Upper lobe of right lung (tissue), 1 donor: ENCODE data around the gene CEP83. TPM values are rescaled to one million over a fixed set of nuclear protein-coding genes. Genes with fewer than 3 reads are reported as not detected.

Experiments used
- ATAC-seq: fragments of 200-7000 bp; cut with Tn5 transposase; one replicate; pipeline ENCODE4 v1.9.1; 2020; ENCODE audit warnings: mild to moderate bottlenecking, moderate library complexity
- DNase-seq: peaks from one replicate; pipeline ENCODE4 v3.0.0-alpha.2; 2020
- H3K27ac ChIP-seq: fragments of 200-600 bp; one replicate; pipeline ENCODE4 v1.8.0; 2022
- H3K27me3 ChIP-seq: fragments of 200-600 bp; one replicate; pipeline ENCODE4 v1.8.0; 2022; ENCODE audit warnings: mild to moderate bottlenecking
- H3K36me3 ChIP-seq: fragments of 200-600 bp; one replicate; pipeline ENCODE4 v1.8.0; 2022
- H3K4me1 ChIP-seq: fragments of 200-600 bp; one replicate; pipeline ENCODE4 v1.8.0; 2022
- H3K4me3 ChIP-seq: fragments of 200-600 bp; one replicate; pipeline ENCODE4 v1.8.0; 2022; ENCODE audit warnings: mild to moderate bottlenecking
- H3K9me3 ChIP-seq: fragments of 200-600 bp; one replicate; pipeline ENCODE4 v1.8.0; 2022
- CTCF ChIP-seq: fragments of 200-600 bp; IDR thresholded peaks from one replicate; pipeline ENCODE4 v1.8.0; 2022; ENCODE audit warnings: antibody characterized with exemption
- intact Hi-C: fragments of 100-400 bp; cut with DNase I; formaldehyde crosslinking; loops from one replicate; pipeline ENCODE4 v1.11.0; 2022
- total RNA-seq: library from RNA; stranded (reverse); fragmentation: NEBNext Ultra II Directional; extraction: Animal tissue kit (Norgen Biotek cat#: 25700); gene quantifications from one replicate; pipeline ENCODE4 v1.2.1, GENCODE V29; 2021
- donor health status: DM: no; HTN: yes; CAD: no; lungs with severe emphysema.

The CEP83 gene
- total RNA-seq, 1 donor from 2014 or later: 11.0 TPM

- intact Hi-C loops: no loop called here
- H3K36me3 ChIP-seq: no peaks in the 10 kb centered on the region
- H3K4me3 ChIP-seq: no peak overlapping the region
- no peaks in the 10 kb centered on the region for H3K27me3 ChIP-seq
- H3K9me3 ChIP-seq: peaks cover 12% of the 10 kb centered on the region
- ATAC-seq (no peak), DNase-seq (no peak)
- no peak overlapping the region for H3K27ac ChIP-seq
- H3K4me1 ChIP-seq: no peaks in the 10 kb centered on the region
- no peak for TF ChIP-seq CTCF
Measured at GRCh38 chr12:94362653-94363052, 97.0 kb downstream of the CEP83 start.

- H3K36me3 ChIP-seq: no peaks in the 10 kb centered on the region
- peaks cover 12% of the 10 kb centered on the region for H3K9me3 ChIP-seq
- intact Hi-C loops: no loop called here
- no peak overlapping the region for H3K4me3 ChIP-seq
- ATAC-seq (no peak), DNase-seq (no peak)
- H3K27ac ChIP-seq: no peak overlapping the region
- no peaks in the 10 kb centered on the region for H3K4me1 ChIP-seq
- no peak for TF ChIP-seq CTCF
- H3K27me3 ChIP-seq: no peaks in the 10 kb centered on the region
Measured at GRCh38 chr12:94359761-94360160, 99.9 kb downstream of the CEP83 start.

DNA sequence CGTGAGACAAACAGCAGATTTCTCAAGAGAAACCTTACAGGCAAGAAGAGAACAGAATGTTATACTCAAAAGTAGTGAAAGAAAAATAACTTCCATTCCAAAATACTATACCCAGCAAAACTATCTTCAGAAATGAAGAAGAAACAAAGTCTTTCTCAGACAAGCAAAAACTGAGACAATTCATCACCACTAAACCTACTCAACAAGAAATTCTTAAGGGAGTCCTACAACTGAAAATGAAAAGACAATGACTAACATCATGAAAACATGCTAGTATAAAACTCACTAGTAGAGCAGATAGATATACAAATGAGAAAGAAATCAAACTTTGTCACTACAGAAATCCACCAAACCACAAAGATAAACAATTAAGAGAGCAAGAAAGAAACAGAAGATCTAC is 106.5 kb downstream of the CEP83 start:
- H3K9me3 ChIP-seq: peaks cover 37% of the 10 kb centered on the region
- TF ChIP-seq CTCF: no peak
- intact Hi-C loops: no loop called here

DNA sequence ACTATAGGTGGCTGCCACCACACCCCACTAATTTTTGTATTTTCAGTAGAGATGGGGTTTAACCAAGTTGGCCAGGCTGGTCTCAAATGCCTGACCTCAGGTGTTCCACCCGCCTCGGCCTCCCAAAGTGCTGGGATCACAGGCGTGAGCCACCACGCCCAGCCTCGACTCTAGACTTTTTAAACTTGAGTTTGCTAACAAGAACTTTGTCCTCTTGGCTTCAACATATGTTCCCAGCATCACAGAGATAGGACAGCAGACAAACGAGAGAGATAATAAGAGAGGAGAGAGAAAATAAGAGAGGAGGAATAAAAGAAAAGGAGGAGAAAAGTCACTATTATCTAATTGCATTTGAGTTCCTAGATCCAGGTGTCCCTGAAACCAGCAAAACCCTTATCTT is 119.1 kb downstream of the CEP83 start:
- no peak for ATAC-seq

More for the DNA sequence above, 106.5 kb downstream of the CEP83 start:
- H3K36me3 ChIP-seq: no peaks in the 10 kb centered on the region
- no peaks in the 10 kb centered on the region for H3K27me3 ChIP-seq
- no peaks in the 10 kb centered on the region for H3K4me1 ChIP-seq
- no peak overlapping the region for H3K27ac ChIP-seq
- DNase-seq: no peak
- no peak for ATAC-seq
- H3K4me3 ChIP-seq: no peak overlapping the region

GRCh38 chr12:94338006-94338794 is 121.5 kb downstream of the CEP83 start:
- Histone ChIP-seq H3K27ac (no peak overlapping the region), H3K9me3 (no peaks in the 10 kb centered on the region), H3K4me1 (no peaks in the 10 kb centered on the region), H3K4me3 (no peak overlapping the region), H3K36me3 (no peaks in the 10 kb centered on the region), H3K27me3 (no peaks in the 10 kb centered on the region)
- intact Hi-C loops: no loop called here
- no peak for ATAC-seq
- no peak for TF ChIP-seq CTCF
- no peak for DNase-seq

More for the DNA sequence above, 119.1 kb downstream of the CEP83 start:
- no peaks in the 10 kb centered on the region for H3K27me3 ChIP-seq
- no peaks in the 10 kb centered on the region for H3K9me3 ChIP-seq
- H3K4me1 ChIP-seq: no peaks in the 10 kb centered on the region
- intact Hi-C loops: no loop called here
- no peak for TF ChIP-seq CTCF
- H3K4me3 ChIP-seq: no peak overlapping the region
- no peaks in the 10 kb centered on the region for H3K36me3 ChIP-seq
- H3K27ac ChIP-seq: no peak overlapping the region
- DNase-seq: no peak
